COLO829 (cell line): ENCODE data around the gene SEZ6L2.
"Not testable (repeated sequence)": the region's sequence is repeated elsewhere in the genome, so short reads cannot be mapped to it uniquely, and the experiment has no call there.

Experiments used
- DNase-seq: peaks from one replicate; pipeline ENCODE4 v3.0.0; 2012; ENCODE audit warnings: low spot score

The SEZ6L2 gene

DNA sequence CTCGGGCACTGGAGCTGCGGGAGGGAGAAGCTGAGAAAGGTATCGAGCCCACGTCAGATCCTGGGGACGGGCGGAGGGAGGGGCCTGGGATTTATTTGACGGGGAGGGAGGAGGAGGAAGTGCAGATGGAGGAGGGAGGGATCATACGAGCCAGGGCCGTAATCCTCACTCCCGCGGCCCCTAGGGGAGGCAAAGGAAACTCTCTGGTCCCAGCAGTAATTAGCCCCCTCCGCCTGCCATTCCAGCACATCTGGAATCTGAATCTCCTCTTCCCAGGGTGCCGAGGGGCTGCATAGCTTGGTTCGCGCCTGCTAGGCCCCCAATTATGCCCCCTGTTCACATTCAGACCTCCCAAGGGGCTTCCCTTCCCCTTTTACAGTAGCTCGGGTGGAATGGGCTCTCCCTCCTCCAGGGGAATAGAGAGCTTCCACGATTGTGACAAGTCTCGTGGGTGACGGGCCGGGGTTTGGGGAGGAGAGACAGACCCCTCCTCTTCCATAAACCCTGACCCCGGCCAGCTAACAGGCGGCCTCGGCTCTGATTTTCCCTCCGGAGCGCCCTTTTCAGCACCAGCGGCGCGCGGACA, at the start of gene SEZ6L2:
Gene SEZ6L2 (minus strand): TSS at position 35 of the 586 bp plus-strand sequence. CDS start 531 bp downstream, outside the sequence.
- DNase-seq = peak; percentile 80

GRCh38 chr16:29947897-29948296, 48.5 kb upstream of the SEZ6L2 start:
- DNase-seq = no peak

DNA sequence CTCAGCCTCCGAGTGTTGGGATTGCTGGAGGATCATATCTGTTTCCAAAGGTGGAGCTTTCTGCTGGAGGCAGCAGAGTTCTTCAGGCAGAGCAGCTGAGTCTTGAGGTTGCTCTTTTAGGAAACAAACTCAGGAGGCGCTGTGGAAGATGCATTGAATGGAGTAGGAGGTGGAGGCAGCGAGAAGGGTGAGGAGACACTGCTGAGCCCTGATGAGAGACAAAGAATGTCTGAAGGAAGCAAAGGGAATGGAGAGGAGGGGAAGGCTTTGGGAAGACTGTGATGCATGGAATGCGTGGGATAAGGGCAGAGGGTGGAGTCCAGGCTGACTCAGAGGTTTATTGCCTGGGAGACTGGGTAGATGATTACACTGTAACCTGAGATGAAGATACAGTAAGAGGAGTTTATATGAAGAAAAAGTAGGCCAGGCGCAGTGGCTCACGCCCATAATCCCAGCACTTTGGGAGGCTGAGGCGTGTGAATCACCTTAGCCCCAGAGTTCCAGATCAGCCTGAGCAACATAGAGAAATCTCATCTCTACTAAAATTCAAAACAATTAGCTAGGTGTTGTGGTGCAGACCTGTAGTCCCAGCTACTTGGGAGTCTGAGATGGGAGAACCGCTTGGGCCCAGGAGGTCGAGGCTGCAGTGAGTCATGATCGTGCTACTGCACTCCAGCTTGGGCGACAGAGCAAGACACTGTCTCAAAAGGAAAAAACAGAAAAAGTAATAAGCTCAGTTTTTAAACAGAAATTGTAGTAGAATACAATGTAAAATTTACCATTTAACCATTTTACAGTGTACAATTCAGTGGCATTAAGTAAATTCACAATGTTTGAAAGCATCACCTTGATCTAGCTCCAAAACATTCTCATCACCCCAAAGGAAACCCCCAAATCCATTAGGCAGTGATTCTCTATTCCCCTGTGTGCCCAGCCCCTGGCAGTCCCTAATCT, 44.8 kb upstream of the SEZ6L2 start:
- peak; percentile 91 for DNase-seq

DNA sequence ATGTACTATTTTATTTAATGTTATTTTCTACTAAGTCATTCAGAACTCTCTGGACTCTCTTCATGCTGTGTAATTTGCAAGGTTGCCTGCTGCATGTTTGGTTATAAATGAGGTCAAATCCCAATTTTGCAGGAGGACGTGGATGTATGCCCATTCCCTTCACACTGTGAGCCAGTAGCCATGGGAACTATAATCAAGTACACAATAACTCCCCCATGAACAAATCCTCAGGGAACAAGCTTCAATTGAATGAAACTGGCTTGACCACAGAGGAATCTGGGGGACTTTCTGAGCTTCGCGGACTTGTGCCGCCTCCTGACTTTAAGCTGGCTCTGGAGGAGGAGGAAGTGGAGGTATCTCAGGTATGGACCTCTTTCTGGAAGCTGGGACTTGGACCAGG, 41.3 kb upstream of the SEZ6L2 start:
- DNase-seq = no peak

- not testable (repeated sequence) for DNase-seq
Measured at GRCh38 chr16:29931750-29932149, 32.4 kb upstream of the SEZ6L2 start.

- no peak for DNase-seq
Measured at GRCh38 chr16:29927070-29927905, 27.9 kb upstream of the SEZ6L2 start.

DNA sequence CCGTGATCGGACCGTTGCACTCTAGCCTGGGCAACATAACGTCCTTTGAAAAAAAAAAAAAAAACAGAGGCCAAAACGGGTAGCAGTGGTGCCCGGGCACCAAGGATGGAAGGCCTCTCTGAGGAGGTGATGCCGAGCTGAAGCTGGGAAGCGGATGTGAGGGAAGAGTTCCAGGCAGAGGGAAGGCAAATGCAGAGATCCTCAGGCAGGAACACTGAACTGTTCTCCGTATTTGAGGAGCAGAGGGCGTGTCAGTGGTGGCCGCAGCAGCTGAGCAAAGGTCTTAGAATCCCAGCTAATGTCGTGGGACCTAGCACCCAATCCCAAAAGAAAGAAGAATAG, 27.3 kb upstream of the SEZ6L2 start:
- no peak for DNase-seq

GRCh38 chr16:29925781-29926710, 26.7 kb upstream of the SEZ6L2 start, which contains the start of gene KCTD13:
Gene KCTD13, minus strand, starts transcription at chr16:29926226. Its CDS starts 193 bp downstream, at chr16:29926033.
- peak; percentile 98 for DNase-seq

DNA sequence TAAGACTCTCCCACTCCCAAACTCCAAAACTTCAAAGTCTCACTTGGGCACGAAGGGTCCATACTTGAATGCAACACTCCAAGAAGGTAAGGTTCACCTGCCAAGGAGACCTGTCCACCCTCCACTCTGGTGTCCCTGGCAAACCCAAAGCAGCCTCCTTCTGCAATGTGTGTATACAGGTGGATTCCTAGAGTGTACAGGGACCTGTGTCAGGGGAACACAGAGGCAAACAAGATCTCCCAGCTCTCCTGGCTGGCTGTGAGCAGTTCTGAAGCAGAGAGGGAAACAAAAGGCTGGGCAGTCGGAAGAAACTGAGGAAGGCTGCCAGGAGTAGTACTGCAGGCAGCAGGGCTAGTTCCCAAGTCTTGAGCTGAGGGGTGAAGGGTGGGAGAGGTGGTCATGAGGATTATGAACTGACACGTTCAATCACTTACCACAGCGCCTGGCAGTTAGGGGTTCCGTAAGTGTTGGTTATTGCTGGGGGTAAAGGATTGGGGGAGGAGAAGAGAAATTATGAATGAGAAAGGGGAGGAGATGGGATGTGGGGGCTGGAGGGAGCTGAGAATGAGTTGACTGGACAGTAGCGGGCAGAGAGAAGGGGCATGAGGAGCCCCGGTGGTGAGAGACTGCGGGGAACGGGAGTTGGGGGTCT, 25.9 kb upstream of the SEZ6L2 start:
- no peak for DNase-seq

DNA sequence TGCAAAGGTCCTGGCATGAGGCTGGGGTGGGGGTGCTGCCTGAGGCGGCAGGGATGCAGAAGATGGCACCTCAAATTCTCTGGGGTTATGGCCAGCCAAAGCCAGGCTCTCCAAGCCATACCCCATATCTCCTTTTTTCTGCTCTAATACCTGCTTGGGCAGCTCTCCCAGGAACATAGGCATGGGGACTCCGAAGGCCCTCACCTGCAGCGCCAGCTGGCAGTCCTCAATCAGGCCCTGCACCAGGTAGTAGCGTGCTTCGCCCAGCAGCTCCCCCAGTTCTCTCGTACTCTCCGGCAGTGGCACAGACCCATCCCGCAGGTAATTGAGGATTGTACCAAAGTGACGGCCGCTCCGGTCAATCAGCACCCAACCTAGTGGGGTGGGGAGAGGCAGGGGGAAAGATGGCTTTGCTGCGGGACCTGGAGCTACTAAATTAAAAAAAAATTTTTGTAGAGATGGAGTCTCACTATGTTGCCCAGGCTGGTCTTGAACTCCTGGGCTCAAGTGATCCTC, 23.7 kb upstream of the SEZ6L2 start:
- DNase-seq = no peak

- DNase-seq = no peak
Measured at GRCh38 chr16:29922326-29922725, 23.0 kb upstream of the SEZ6L2 start.

- no peak for DNase-seq
Measured at GRCh38 chr16:29921034-29921385, 21.7 kb upstream of the SEZ6L2 start.

DNA sequence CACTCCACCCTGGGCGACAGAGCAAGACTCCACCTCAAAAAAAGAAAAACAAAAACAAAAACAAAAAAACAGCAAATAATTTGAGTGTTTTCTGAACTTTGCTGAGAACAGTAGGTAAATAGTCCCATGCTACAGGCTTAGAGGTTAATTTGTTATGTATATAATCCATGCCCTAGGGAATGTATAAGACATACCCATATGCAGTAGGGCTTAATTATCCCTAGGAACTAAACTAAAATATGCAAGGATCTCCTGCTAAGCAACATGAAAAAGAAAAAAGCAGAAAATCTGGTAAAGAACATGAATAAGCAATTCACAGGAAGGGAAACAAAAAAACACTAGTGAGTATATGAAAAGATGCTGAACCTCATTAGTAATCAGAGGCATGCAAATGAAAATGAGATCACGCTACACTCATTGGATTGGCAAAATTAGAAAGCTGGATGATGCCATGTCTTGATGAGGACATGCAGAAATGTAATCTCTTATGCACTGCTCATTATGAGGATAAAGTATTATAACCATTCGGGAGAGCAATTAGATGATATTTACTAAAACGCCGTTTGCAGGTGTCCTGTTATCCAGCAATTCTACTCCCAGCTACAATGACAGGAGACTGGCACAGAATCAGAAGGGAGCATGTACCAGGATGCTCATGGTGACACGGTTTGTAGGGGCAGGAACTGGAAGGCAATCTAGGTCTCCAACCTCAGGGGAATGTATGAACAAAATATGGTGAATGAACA, 21.1 kb upstream of the SEZ6L2 start:
- no peak for DNase-seq

DNA sequence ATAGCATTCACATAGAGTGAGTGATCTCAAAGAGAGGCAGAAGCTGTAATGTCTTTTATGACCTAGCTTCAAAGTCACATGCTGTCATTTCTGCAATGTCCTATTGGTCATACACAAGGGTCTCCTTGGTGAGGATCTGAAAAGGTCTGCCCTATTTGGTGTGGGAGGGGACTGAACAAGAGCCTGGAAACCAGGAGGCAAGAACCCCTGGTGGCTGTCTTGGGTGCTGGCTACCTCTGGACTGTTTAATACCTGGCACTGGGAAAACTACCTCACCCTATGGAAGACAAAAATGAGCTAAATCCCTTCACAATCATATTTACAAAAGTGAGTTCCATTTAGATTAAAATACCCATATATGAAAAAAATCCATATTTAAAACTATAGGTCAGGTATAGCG, 17.6 kb upstream of the SEZ6L2 start:
- no peak for DNase-seq

DNA sequence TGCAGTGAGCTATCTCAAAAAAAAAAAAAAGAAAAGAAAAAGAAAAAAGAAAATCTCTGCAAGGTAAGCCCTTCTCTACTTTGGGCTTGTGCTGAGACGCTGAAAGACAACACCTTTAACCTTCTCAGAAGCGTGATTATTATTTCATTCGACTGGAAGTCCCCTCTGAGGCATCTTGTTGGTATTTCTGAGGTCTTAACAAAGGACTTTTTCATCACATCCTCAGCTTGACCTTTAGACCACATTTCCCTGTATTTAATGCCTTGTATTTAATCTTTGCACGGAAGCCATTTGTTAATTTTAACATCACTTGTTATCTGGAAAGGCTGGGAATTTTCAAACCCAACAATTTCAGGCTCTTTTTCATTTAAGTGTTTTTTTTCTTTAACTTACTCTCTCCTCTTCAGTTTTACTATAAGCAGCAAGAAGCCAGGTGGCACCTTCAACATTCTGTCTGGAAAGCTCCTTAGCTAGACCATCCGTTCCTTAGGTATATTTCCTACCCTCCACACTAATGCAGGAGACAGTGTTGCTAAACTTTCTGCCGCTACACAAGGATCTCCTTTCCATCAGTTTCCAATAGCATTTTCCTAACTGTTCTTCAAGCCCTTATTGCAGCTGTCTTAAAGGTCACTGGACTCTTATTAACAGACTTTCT, 16.4 kb upstream of the SEZ6L2 start:
- peak; percentile 89 for DNase-seq

GRCh38 chr16:29913514-29913913, 14.2 kb upstream of the SEZ6L2 start:
- DNase-seq = no peak

- DNase-seq = no peak
Measured at GRCh38 chr16:29912087-29912486, 12.7 kb upstream of the SEZ6L2 start.

GRCh38 chr16:29911676-29912010, 12.3 kb upstream of the SEZ6L2 start:
- DNase-seq = no peak

GRCh38 chr16:29910819-29911675, 11.7 kb upstream of the SEZ6L2 start:
- no peak for DNase-seq
